ENCODE results near the gene COL21A1.

DNA sequence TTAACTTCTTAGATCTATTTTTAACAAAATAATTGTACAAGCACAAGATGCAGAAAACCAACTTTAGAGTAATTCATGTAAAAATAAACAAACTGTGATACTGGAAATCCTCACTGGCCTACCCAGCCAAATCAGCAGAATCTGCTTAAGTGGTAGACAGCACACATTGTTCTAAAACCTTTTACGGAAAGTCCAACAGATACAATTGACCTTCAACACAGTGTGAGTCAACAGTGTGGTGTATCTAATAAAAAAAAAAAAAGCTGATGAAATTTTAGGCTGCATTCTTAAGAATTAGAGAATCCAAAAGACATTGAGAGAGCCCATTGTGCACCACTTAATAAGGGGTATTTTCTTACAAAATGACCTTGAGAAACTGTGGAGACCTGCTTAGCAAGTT is 174.5 kb downstream of the COL21A1 start:
- TF ChIP-seq GATA2 (IDR thresholded peaks at IDR 0.05; ENCODE audit: low read depth, low read length) = no peak
- TF ChIP-seq GATA3 (IDR thresholded peaks at IDR 0.05; ENCODE audit: low read depth, low read length) = no peak
